ENCODE measurements around the gene SHD.
"Not testable (repeated sequence)": the region's sequence is repeated elsewhere in the genome, so short reads cannot be mapped to it uniquely, and the experiment has no call there.

The SHD gene

GRCh38 chr19:4238831-4239230 lies 40.2 kb upstream of the SHD start:
- H3K4me3 ChIP-seq (ENCODE audit: low read depth, low read length): no peak overlapping the region
- DNase-seq (ENCODE audit: low read depth): no peak
- no peak for TF ChIP-seq CTCF (IDR thresholded peaks at IDR 0.05; ENCODE audit: control insufficient read depth, extremely low read depth, insufficient read depth)

GRCh38 chr19:4241824-4242430 lies 37.1 kb upstream of the SHD start:
- no peak for TF ChIP-seq CTCF (IDR thresholded peaks at IDR 0.05; ENCODE audit: control insufficient read depth, extremely low read depth, insufficient read depth)
- H3K4me3 ChIP-seq (ENCODE audit: low read depth, low read length): no peak overlapping the region
- no peak for DNase-seq (ENCODE audit: low read depth)

- not testable (repeated sequence) for H3K4me3 ChIP-seq (ENCODE audit: low read depth, low read length); DNase-seq (ENCODE audit: low read depth)
Measured at GRCh38 chr19:4245938-4246337, 33.1 kb upstream of the SHD start.

- peak; percentile 56 for TF ChIP-seq CTCF (IDR thresholded peaks at IDR 0.05; ENCODE audit: control insufficient read depth, extremely low read depth, insufficient read depth)
- peak within 1 kb of the TSS; percentile 57 for H3K4me3 ChIP-seq (ENCODE audit: low read depth, low read length)
- DNase-seq (ENCODE audit: low read depth): peak; percentile 97
Measured at GRCh38 chr19:4246767-4247593, 32.1 kb upstream of the SHD start, which contains the start of gene YJU2. Gene YJU2, plus strand, starts transcription at chr19:4247080. Its CDS starts 67 bp downstream, at chr19:4247147.

GRCh38 chr19:4256563-4256962 lies 22.5 kb upstream of the SHD start:
- no peak for TF ChIP-seq CTCF (IDR thresholded peaks at IDR 0.05; ENCODE audit: control insufficient read depth, extremely low read depth, insufficient read depth)
- no peak for DNase-seq (ENCODE audit: low read depth)
- no peak overlapping the region for H3K4me3 ChIP-seq (ENCODE audit: low read depth, low read length)

GRCh38 chr19:4257025-4257424 lies 22.0 kb upstream of the SHD start:
- TF ChIP-seq CTCF (IDR thresholded peaks at IDR 0.05; ENCODE audit: control insufficient read depth, extremely low read depth, insufficient read depth): no peak

GRCh38 chr19:4258181-4258580 lies 20.9 kb upstream of the SHD start:
- H3K4me3 ChIP-seq (ENCODE audit: low read depth, low read length): no peak overlapping the region
- no peak for TF ChIP-seq CTCF (IDR thresholded peaks at IDR 0.05; ENCODE audit: control insufficient read depth, extremely low read depth, insufficient read depth)
- no peak for DNase-seq (ENCODE audit: low read depth)

More at GRCh38 chr19:4257025-4257424, 22.0 kb upstream of the SHD start:
- H3K4me3 ChIP-seq (ENCODE audit: low read depth, low read length): no peak overlapping the region
- DNase-seq (ENCODE audit: low read depth): no peak

All from LNCaP clone FGC (cell line).